Prostate gland (tissue), 2 donors: ENCODE results near the gene OTUD7B. TPM values are rescaled to one million over a fixed set of nuclear protein-coding genes. Genes with fewer than 3 reads are reported as not detected.

Experiments
- DNase-seq: peaks from one replicate; pipeline ENCODE4 v3.0.0-alpha.2; 2019; ENCODE audit warnings: low spot score
- H3K27ac ChIP-seq, 2 donors: fragments of 200-600 bp; sonication (generic); 2 replicates each; pipeline ENCODE4 v1.5.1; 2017 to 2019
- H3K27me3 ChIP-seq: fragments of 200-600 bp; sonication (generic); replicated peaks from 2 replicates; pipeline ENCODE4 v1.5.1; 2019; ENCODE audit not compliant: insufficient read depth
- H3K36me3 ChIP-seq, 2 donors: fragments of 200-600 bp; sonication (generic); 1 replicate in 1 of 2; 2 replicates in 1 of 2; pipeline versions ENCODE4 v1.5.1 to v1.8.1; 2017 to 2019
- H3K4me1 ChIP-seq: fragments of 200-600 bp; sonication (generic); replicated peaks from 2 replicates; pipeline ENCODE4 v1.5.1; 2019
- H3K4me3 ChIP-seq, 2 donors: fragments of 200-600 bp; sonication (generic); 2 replicates each; pipeline ENCODE4 v1.5.1; 2017 to 2019
- H3K9me3 ChIP-seq: fragments of 200-600 bp; sonication (generic); 2 replicates; pipeline ENCODE4 v1.5.1; 2017
- POLR2A ChIP-seq: fragments of 450-650 bp; IDR thresholded peaks from one replicate; pipeline ENCODE4 v1.6.1; 2016; ENCODE audit warnings: antibody characterized with exemption, mild to moderate bottlenecking
- POLR2AphosphoS5 ChIP-seq: sonication (generic); formaldehyde crosslinking; IDR thresholded peaks from one replicate; pipeline ENCODE4 v1.6.1; 2017; ENCODE audit warnings: antibody characterized with exemption
- WGBS: methylation state at CpG from one replicate; pipeline ENCODE4 v1.1.5; 2018; 5-methylcytosine and 5-hydroxymethylcytosine counted together
- intact Hi-C: fragments of 100-400 bp; cut with DNase I; formaldehyde crosslinking; loops from one replicate; pipeline ENCODE4 v1.14.2; 2022
- total RNA-seq, 2 donors: library from RNA; depleted of rRNA; stranded (reverse); fragments of >200 nt; gene quantifications; one replicate each; pipeline ENCODE4 v1.1.0, GENCODE V29; 2016
- TF ChIP-seq, protein P1 (sequence below), 4 experiments: fragments of 200-600 bp in 2 of 4; fragments of 450-650 bp in 2 of 4; sonication (generic) in 2 of 4; IDR thresholded peaks; 1 replicate in 3 of 4; 2 replicates in 1 of 4; pipeline ENCODE4 v1.5.1; 2016 to 2019; ENCODE audit warnings: antibody characterized with exemption in 4 of 4, mild to moderate bottlenecking in 2 of 4, moderate library complexity in 2 of 4

OTUD7B gene
- total RNA-seq, 2 donors from 2014 or later, result 13.5 to 27.3 TPM

DNA sequence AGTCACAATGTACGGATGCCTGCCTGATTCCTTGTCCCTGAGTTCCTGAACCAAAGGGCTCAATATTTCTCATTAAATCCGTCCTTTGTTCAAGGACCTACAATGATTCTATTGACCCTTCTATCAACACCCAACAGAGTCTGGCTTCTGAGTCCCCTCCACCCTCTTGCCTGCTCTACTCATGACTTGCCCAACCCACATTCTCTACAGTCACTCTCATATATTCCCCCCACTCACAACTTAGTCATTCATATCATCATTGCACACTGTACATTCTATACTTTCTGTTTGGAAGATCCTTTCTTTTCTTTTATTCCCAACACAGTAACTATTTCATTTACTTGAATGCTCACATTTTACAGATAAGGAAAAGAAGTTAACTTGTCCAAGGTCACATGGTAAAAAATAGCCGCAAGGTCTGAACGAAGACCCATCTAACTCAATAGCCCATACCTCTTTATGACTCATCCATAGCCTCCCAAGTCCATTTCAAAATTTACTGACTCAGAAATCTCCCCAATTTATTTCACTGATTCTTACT, 3.6 kb downstream of the OTUD7B start:
- H3K27ac ChIP-seq, result no peak overlapping the region
- no peak overlapping the region for H3K4me3 ChIP-seq
- H3K27me3 ChIP-seq, result no peaks in the 10 kb centered on the region
- no peak for DNase-seq
- H3K4me1 ChIP-seq, result peaks cover 9% of the 10 kb centered on the region
- H3K9me3 ChIP-seq, result no peaks in the 10 kb centered on the region
- 91% methylated on average over 4 of the region's 4 CpGs for WGBS
- H3K36me3 ChIP-seq, result no peaks in the 10 kb centered on the region
- TF ChIP-seq, protein P1, sequence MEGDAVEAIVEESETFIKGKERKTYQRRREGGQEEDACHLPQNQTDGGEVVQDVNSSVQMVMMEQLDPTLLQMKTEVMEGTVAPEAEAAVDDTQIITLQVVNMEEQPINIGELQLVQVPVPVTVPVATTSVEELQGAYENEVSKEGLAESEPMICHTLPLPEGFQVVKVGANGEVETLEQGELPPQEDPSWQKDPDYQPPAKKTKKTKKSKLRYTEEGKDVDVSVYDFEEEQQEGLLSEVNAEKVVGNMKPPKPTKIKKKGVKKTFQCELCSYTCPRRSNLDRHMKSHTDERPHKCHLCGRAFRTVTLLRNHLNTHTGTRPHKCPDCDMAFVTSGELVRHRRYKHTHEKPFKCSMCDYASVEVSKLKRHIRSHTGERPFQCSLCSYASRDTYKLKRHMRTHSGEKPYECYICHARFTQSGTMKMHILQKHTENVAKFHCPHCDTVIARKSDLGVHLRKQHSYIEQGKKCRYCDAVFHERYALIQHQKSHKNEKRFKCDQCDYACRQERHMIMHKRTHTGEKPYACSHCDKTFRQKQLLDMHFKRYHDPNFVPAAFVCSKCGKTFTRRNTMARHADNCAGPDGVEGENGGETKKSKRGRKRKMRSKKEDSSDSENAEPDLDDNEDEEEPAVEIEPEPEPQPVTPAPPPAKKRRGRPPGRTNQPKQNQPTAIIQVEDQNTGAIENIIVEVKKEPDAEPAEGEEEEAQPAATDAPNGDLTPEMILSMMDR (IDR thresholded peaks at IDR 0.05), result no peak
- TF ChIP-seq POLR2A (no peak), POLR2AphosphoS5 (no peak)
- intact Hi-C loops, result loop anchor here (5.0 kb wide), 1 partner anchor 60 kb away; the partner anchor contains the start of gene VPS45

DNA sequence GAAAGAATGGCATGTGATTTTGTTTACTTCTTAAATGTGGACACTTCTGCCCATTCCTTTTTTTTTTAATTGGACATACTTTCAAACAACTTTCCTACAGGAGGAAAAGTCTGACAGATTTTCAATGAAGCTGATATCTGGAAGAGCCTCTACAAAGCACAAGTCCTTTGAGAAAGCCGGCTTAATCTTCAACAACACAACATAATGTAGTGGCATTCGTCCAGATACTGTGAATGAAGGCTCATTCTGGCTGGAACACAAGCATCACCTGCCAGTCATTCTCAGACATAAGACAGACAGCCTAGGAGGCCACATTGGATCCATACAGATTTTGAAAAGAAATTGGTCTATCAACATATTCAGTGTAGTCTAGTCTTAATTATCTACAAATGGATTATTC, 4.9 kb downstream of the OTUD7B start:
- no peak for TF ChIP-seq POLR2AphosphoS5
- no peak for TF ChIP-seq POLR2A
- TF ChIP-seq, protein P1 (IDR thresholded peaks at IDR 0.05), result no peak
- WGBS, result 90% methylated on average over 2 of the region's 2 CpGs
- no peak for DNase-seq
- Histone ChIP-seq H3K4me3 (no peak overlapping the region), H3K4me1 (peaks cover 4% of the 10 kb centered on the region), H3K9me3 (no peaks in the 10 kb centered on the region), H3K27ac (no peak overlapping the region), H3K27me3 (no peaks in the 10 kb centered on the region), H3K36me3 (no peaks in the 10 kb centered on the region)
- intact Hi-C loops, result loop anchor here (5.0 kb wide), 1 partner anchor 62 kb away; the partner anchor contains the start of gene VPS45

DNA sequence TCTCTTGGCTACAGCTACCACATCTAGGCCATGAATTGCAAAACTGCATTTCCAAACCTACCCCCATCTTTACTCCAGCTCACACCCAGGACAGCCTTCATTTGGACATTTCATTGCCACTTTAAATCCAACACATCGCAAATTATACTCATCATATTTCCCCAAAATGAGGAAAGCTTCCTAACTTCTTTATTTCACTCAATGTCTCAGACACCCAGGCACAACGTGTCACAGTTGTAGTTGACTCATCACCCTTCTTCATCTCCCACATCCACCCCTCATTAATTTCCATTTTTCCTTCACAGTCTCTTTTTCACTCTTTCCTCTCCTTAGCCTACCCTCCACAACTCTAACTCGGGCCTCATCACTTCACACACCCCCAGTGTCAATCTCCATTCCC, 6.7 kb downstream of the OTUD7B start:
- WGBS, result 89% methylated on average over 3 of the region's 3 CpGs
- H3K9me3 ChIP-seq, result no peaks in the 10 kb centered on the region
- H3K4me3 ChIP-seq, result no peak overlapping the region
- peaks cover 4% of the 10 kb centered on the region for H3K4me1 ChIP-seq
- no peak for DNase-seq
- no peaks in the 10 kb centered on the region for H3K36me3 ChIP-seq
- no peaks in the 10 kb centered on the region for H3K27me3 ChIP-seq
- intact Hi-C loops, result no loop called here
- no peak for TF ChIP-seq POLR2A
- no peak overlapping the region for H3K27ac ChIP-seq

DNA sequence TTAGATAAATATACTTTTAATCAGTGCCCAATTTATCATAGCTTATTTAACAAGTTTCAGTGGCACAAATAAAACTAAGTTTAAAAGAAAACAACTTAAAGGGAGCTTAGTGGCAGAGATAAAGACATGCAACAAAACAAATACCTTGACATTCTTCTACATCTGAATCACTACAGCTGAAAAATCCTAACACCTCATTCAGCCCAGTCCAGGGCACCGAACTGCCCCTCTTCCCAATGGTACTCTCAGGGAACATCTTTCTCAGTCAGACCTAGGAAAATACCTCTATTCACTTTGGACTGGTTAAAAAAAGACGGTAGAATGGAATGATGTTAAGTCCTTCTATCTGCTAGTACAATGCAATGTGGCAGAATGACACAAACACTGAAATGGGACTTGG, 8.3 kb downstream of the OTUD7B start:
- H3K4me3 ChIP-seq, result no peak overlapping the region
- no peaks in the 10 kb centered on the region for H3K36me3 ChIP-seq
- TF ChIP-seq, protein P1 (IDR thresholded peaks at IDR 0.05), result no peak
- no peak for TF ChIP-seq POLR2AphosphoS5
- no peak for TF ChIP-seq POLR2A
- H3K27me3 ChIP-seq, result no peaks in the 10 kb centered on the region
- intact Hi-C loops, result no loop called here
- WGBS, result 75% methylated on average over 2 of the region's 2 CpGs
- H3K27ac ChIP-seq, result no peak overlapping the region
- H3K4me1 ChIP-seq, result no peaks in the 10 kb centered on the region
- DNase-seq, result no peak
- no peaks in the 10 kb centered on the region for H3K9me3 ChIP-seq

DNA sequence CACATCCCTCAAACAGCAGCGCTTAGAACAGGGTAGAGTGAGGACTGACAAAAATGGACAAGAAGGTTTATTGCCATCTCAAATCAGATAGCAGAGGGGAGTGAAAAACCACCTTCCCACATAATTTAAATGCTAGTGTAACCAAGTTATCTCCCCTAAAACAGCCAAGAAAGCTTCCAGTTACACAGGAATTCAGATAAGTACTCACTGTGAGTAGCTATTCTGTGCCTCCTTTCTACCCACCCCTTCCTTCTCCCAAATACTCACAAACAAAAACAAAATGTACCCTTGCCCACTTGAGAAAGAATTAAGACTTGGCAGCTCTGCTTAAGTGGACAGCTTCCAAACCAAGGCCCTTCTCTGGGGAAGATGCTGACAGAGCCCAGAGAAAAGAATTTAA, 9.1 kb downstream of the OTUD7B start:
- TF ChIP-seq POLR2AphosphoS5 (peak; percentile 24), POLR2A (no peak)
- TF ChIP-seq, protein P1 (IDR thresholded peaks at IDR 0.05), result no peak
- H3K4me3 ChIP-seq, result no peak overlapping the region
- H3K27me3 ChIP-seq, result no peaks in the 10 kb centered on the region
- intact Hi-C loops, result no loop called here
- no peaks in the 10 kb centered on the region for H3K36me3 ChIP-seq
- H3K9me3 ChIP-seq, result no peaks in the 10 kb centered on the region
- H3K27ac ChIP-seq, result no peak overlapping the region
- no peak for DNase-seq
- 82% methylated on average over 1 of the region's 1 CpG for WGBS
- peaks cover 5% of the 10 kb centered on the region for H3K4me1 ChIP-seq
